Mucosa of rectum (tissue), 2 donors: ENCODE results near the gene WFDC5.

ENCODE experiments used
- H3K27ac ChIP-seq, 2 donors: one replicate each; pipeline ENCODE4 v1.7.0; 2013; ENCODE audit warnings: inconsistent platforms in 2 of 2, low read depth in 2 of 2, low read length in 2 of 2
- H3K27me3 ChIP-seq, 2 donors: one replicate each; pipeline ENCODE4 v1.7.0; 2013; ENCODE audit warnings: low read length in 2 of 2; ENCODE audit not compliant: control insufficient read depth in 2 of 2, insufficient read depth in 2 of 2
- H3K36me3 ChIP-seq, 2 donors: one replicate each; pipeline ENCODE4 v1.7.0; 2013; ENCODE audit warnings: low read length in 2 of 2; ENCODE audit not compliant: control insufficient read depth in 2 of 2, insufficient read depth in 2 of 2
- H3K4me1 ChIP-seq, 2 donors: one replicate each; pipeline ENCODE4 v1.7.0; 2013; ENCODE audit warnings: low read length in 2 of 2, mild to moderate bottlenecking in 1 of 2; ENCODE audit not compliant: control insufficient read depth in 2 of 2, insufficient read depth in 2 of 2
- H3K4me3 ChIP-seq, 2 donors: one replicate each; pipeline ENCODE4 v1.7.0; 2013; ENCODE audit warnings: low read length in 2 of 2
- H3K9ac ChIP-seq, 2 donors: one replicate each; pipeline ENCODE4 v1.7.0; 2013; ENCODE audit warnings: low read length in 2 of 2, low read depth in 1 of 2, mild to moderate bottlenecking in 1 of 2
- H3K9me3 ChIP-seq, 2 donors: one replicate each; pipeline ENCODE4 v1.7.0; 2013; ENCODE audit warnings: low read length in 2 of 2; ENCODE audit not compliant: control insufficient read depth in 2 of 2
- donor health status: healthy.
- donor health status: Normal muscosa, but diverticular disease.

The WFDC5 gene

GRCh38 chr20:45092898-45093297 is 22.1 kb downstream of the WFDC5 start:
- H3K9me3 ChIP-seq: no peaks in the 10 kb centered on the region
- H3K4me3 ChIP-seq: no peak overlapping the region
- no peak overlapping the region for H3K9ac ChIP-seq
- no peaks in the 10 kb centered on the region for H3K36me3 ChIP-seq
- H3K27ac ChIP-seq: no peak overlapping the region
- H3K4me1 ChIP-seq: peaks cover 0 to 2% of the 10 kb centered on the region in 2 donors
- H3K27me3 ChIP-seq: peaks cover 6 to 11% of the 10 kb centered on the region in 2 donors

GRCh38 chr20:45091366-45091765 is 23.6 kb downstream of the WFDC5 start:
- Histone ChIP-seq H3K9me3 (no peaks in the 10 kb centered on the region), H3K4me1 (no peaks in the 10 kb centered on the region), H3K27ac (no peak overlapping the region), H3K36me3 (no peaks in the 10 kb centered on the region), H3K27me3 (peaks cover 0 to 4% of the 10 kb centered on the region in 2 donors), H3K9ac (no peak overlapping the region), H3K4me3 (no peak overlapping the region)

GRCh38 chr20:45090481-45090880 is 24.5 kb downstream of the WFDC5 start:
- H3K4me1 ChIP-seq: no peaks in the 10 kb centered on the region
- H3K36me3 ChIP-seq: no peaks in the 10 kb centered on the region
- no peak overlapping the region for H3K27ac ChIP-seq
- H3K4me3 ChIP-seq: no peak overlapping the region
- H3K9ac ChIP-seq: no peak overlapping the region
- no peaks in the 10 kb centered on the region for H3K9me3 ChIP-seq
- no peaks in the 10 kb centered on the region for H3K27me3 ChIP-seq

- no peak overlapping the region for H3K4me3 ChIP-seq
- no peaks in the 10 kb centered on the region for H3K4me1 ChIP-seq
- no peaks in the 10 kb centered on the region for H3K27me3 ChIP-seq
- H3K36me3 ChIP-seq: no peaks in the 10 kb centered on the region
- H3K9ac ChIP-seq: no peak overlapping the region
- no peaks in the 10 kb centered on the region for H3K9me3 ChIP-seq
- no peak overlapping the region for H3K27ac ChIP-seq
Observed at GRCh38 chr20:45088247-45088646, 26.7 kb downstream of the WFDC5 start.

GRCh38 chr20:45087814-45088213 is 27.2 kb downstream of the WFDC5 start:
- no peaks in the 10 kb centered on the region for H3K9me3 ChIP-seq
- no peak overlapping the region for H3K9ac ChIP-seq
- no peak overlapping the region for H3K27ac ChIP-seq
- H3K27me3 ChIP-seq: no peaks in the 10 kb centered on the region
- H3K36me3 ChIP-seq: peaks cover 0 to 3% of the 10 kb centered on the region in 2 donors
- no peaks in the 10 kb centered on the region for H3K4me1 ChIP-seq
- no peak overlapping the region for H3K4me3 ChIP-seq

- Histone ChIP-seq H3K9me3 (peaks cover 4 to 5% of the 10 kb centered on the region in 2 donors), H3K36me3 (peaks cover 0 to 5% of the 10 kb centered on the region in 2 donors), H3K27ac (no peak overlapping the region), H3K4me1 (no peaks in the 10 kb centered on the region), H3K9ac (no peak overlapping the region), H3K4me3 (no peak overlapping the region), H3K27me3 (no peaks in the 10 kb centered on the region)
Observed at GRCh38 chr20:45087097-45087790, 27.7 kb downstream of the WFDC5 start.

GRCh38 chr20:45085867-45086266 is 29.1 kb downstream of the WFDC5 start:
- Histone ChIP-seq H3K9me3 (peaks cover 4 to 5% of the 10 kb centered on the region in 2 donors), H3K27me3 (no peaks in the 10 kb centered on the region), H3K9ac (no peak overlapping the region)

GRCh38 chr20:45085289-45085688 is 29.7 kb downstream of the WFDC5 start:
- Histone ChIP-seq H3K36me3 (peaks cover 6 to 19% of the 10 kb centered on the region in 2 donors), H3K9ac (no peak overlapping the region), H3K4me3 (no peak overlapping the region), H3K9me3 (peaks cover 4 to 5% of the 10 kb centered on the region in 2 donors), H3K27me3 (no peaks in the 10 kb centered on the region), H3K27ac (no peak overlapping the region), H3K4me1 (no peaks in the 10 kb centered on the region)

More at GRCh38 chr20:45085867-45086266, 29.1 kb downstream of the WFDC5 start:
- Histone ChIP-seq H3K4me1 (no peaks in the 10 kb centered on the region), H3K36me3 (peaks cover under 1 to 13% of the 10 kb centered on the region in 2 donors), H3K27ac (no peak overlapping the region), H3K4me3 (no peak overlapping the region)

- no peaks in the 10 kb centered on the region for H3K4me1 ChIP-seq
- H3K9ac ChIP-seq: no peak overlapping the region
- H3K4me3 ChIP-seq: no peak overlapping the region
- peaks cover 4 to 5% of the 10 kb centered on the region in 2 donors for H3K9me3 ChIP-seq
- no peaks in the 10 kb centered on the region for H3K27me3 ChIP-seq
- peaks cover 17 to 32% of the 10 kb centered on the region in 2 donors for H3K36me3 ChIP-seq
- no peak overlapping the region for H3K27ac ChIP-seq
Observed at GRCh38 chr20:45083127-45083526, 31.8 kb downstream of the WFDC5 start.

GRCh38 chr20:45082468-45082867 is 32.5 kb downstream of the WFDC5 start:
- Histone ChIP-seq H3K27me3 (no peaks in the 10 kb centered on the region), H3K9me3 (peaks cover 4 to 5% of the 10 kb centered on the region in 2 donors), H3K4me1 (no peaks in the 10 kb centered on the region), H3K27ac (no peak overlapping the region), H3K36me3 (peaks cover 17 to 32% of the 10 kb centered on the region in 2 donors), H3K4me3 (no peak overlapping the region), H3K9ac (no peak overlapping the region)
